Measurements from ENCODE around the gene SDC1.
A peak's percentile ranks its signal among the peaks of the same experiment; 100 is the strongest.
"Not testable (repeated sequence)": the region's sequence is repeated elsewhere in the genome, so short reads cannot be mapped to it uniquely, and the experiment has no call there.

SDC1 gene

GRCh38 chr2:20224716-20225293 is at the start of gene SDC1:
Gene SDC1, minus strand, starts transcription at chr2:20225130. Its CDS starts 263 bp downstream, at chr2:20224867.
- no peak for ATAC-seq (replicated peaks; ENCODE audit: extremely low read depth, poor library complexity, severe bottlenecking)
- Mint-ChIP-seq H3K27me3 (peaks cover 70% of the 10 kb centered on the region), H3K27ac (ENCODE audit: low read depth) (no peak within 1 kb of the TSS)

GRCh38 chr2:20273042-20273441 is 48.1 kb upstream of the SDC1 start:
- no peak overlapping the region for H3K4me3 Mint-ChIP-seq
- ATAC-seq (replicated peaks; ENCODE audit: extremely low read depth, poor library complexity, severe bottlenecking): no peak
- H3K9me3 Mint-ChIP-seq: no peaks in the 10 kb centered on the region
- H3K27me3 Mint-ChIP-seq: no peaks in the 10 kb centered on the region
- no peak for DNase-seq (ENCODE audit: low spot score in 2 of 2)
- H3K36me3 Mint-ChIP-seq (ENCODE audit: insufficient read depth): peaks cover 10% of the 10 kb centered on the region
- H3K27ac Mint-ChIP-seq (ENCODE audit: low read depth): no peak overlapping the region
- H3K4me1 Mint-ChIP-seq: no peaks in the 10 kb centered on the region

More at GRCh38 chr2:20224716-20225293, at the start of gene SDC1:
- Mint-ChIP-seq H3K9me3 (no peaks in the 10 kb centered on the region), H3K4me1 (no peaks in the 10 kb centered on the region), H3K36me3 (ENCODE audit: insufficient read depth) (no peaks in the 10 kb centered on the region), H3K4me3 (peak within 1 kb of the TSS; percentile 25)
- DNase-seq (ENCODE audit: low spot score in 2 of 2): no peak

GRCh38 chr2:20268317-20268716 is 43.4 kb upstream of the SDC1 start:
- DNase-seq (ENCODE audit: low spot score in 2 of 2); ATAC-seq (replicated peaks; ENCODE audit: extremely low read depth, poor library complexity, severe bottlenecking); H3K27ac Mint-ChIP-seq (ENCODE audit: low read depth); H3K9me3 Mint-ChIP-seq; H3K4me3 Mint-ChIP-seq; H3K4me1 Mint-ChIP-seq; H3K27me3 Mint-ChIP-seq: not testable (repeated sequence)
- H3K36me3 Mint-ChIP-seq (ENCODE audit: insufficient read depth): peaks cover 21% of the 10 kb centered on the region

GRCh38 chr2:20267529-20267928 is 42.6 kb upstream of the SDC1 start:
- no peak for ATAC-seq (replicated peaks; ENCODE audit: extremely low read depth, poor library complexity, severe bottlenecking)
- no peak for DNase-seq (ENCODE audit: low spot score in 2 of 2)
- H3K4me3 Mint-ChIP-seq: no peak overlapping the region
- peaks cover 7% of the 10 kb centered on the region for H3K4me1 Mint-ChIP-seq
- peaks cover 22% of the 10 kb centered on the region for H3K36me3 Mint-ChIP-seq (ENCODE audit: insufficient read depth)
- no peak overlapping the region for H3K27ac Mint-ChIP-seq (ENCODE audit: low read depth)
- no peaks in the 10 kb centered on the region for H3K27me3 Mint-ChIP-seq
- no peaks in the 10 kb centered on the region for H3K9me3 Mint-ChIP-seq

GRCh38 chr2:20264629-20265028 is 39.7 kb upstream of the SDC1 start:
- Mint-ChIP-seq H3K9me3 (no peaks in the 10 kb centered on the region), H3K4me3 (no peak overlapping the region), H3K27ac (ENCODE audit: low read depth) (no peak overlapping the region), H3K27me3 (no peaks in the 10 kb centered on the region), H3K4me1 (peaks cover 7% of the 10 kb centered on the region), H3K36me3 (ENCODE audit: insufficient read depth) (peaks cover 29% of the 10 kb centered on the region)
- no peak for DNase-seq (ENCODE audit: low spot score in 2 of 2)
- ATAC-seq (replicated peaks; ENCODE audit: extremely low read depth, poor library complexity, severe bottlenecking): no peak

- peaks cover 61% of the 10 kb centered on the region for H3K36me3 Mint-ChIP-seq (ENCODE audit: insufficient read depth)
- no peak for ATAC-seq (replicated peaks; ENCODE audit: extremely low read depth, poor library complexity, severe bottlenecking)
- H3K4me1 Mint-ChIP-seq: no peaks in the 10 kb centered on the region
- no peaks in the 10 kb centered on the region for H3K27me3 Mint-ChIP-seq
- H3K27ac Mint-ChIP-seq (ENCODE audit: low read depth): no peak overlapping the region
- DNase-seq (ENCODE audit: low spot score in 2 of 2): no peak
- no peaks in the 10 kb centered on the region for H3K9me3 Mint-ChIP-seq
- H3K4me3 Mint-ChIP-seq: no peak overlapping the region
Measured at GRCh38 chr2:20257411-20257810, 32.5 kb upstream of the SDC1 start.

- DNase-seq (ENCODE audit: low spot score in 2 of 2) (no peak), ATAC-seq (replicated peaks; ENCODE audit: extremely low read depth, poor library complexity, severe bottlenecking) (no peak)
- H3K36me3 Mint-ChIP-seq (ENCODE audit: insufficient read depth): peaks cover 73% of the 10 kb centered on the region
- no peak overlapping the region for H3K4me3 Mint-ChIP-seq
- H3K9me3 Mint-ChIP-seq: no peaks in the 10 kb centered on the region
- no peaks in the 10 kb centered on the region for H3K27me3 Mint-ChIP-seq
- H3K4me1 Mint-ChIP-seq: no peaks in the 10 kb centered on the region
- H3K27ac Mint-ChIP-seq (ENCODE audit: low read depth): no peak overlapping the region
Measured at GRCh38 chr2:20254731-20255130, 29.8 kb upstream of the SDC1 start.

- no peaks in the 10 kb centered on the region for H3K27me3 Mint-ChIP-seq
- no peak for DNase-seq (ENCODE audit: low spot score in 2 of 2)
- H3K4me1 Mint-ChIP-seq: no peaks in the 10 kb centered on the region
- ATAC-seq (replicated peaks; ENCODE audit: extremely low read depth, poor library complexity, severe bottlenecking): no peak
- peaks cover 79% of the 10 kb centered on the region for H3K36me3 Mint-ChIP-seq (ENCODE audit: insufficient read depth)
- H3K4me3 Mint-ChIP-seq: no peak overlapping the region
- no peak overlapping the region for H3K27ac Mint-ChIP-seq (ENCODE audit: low read depth)
- H3K9me3 Mint-ChIP-seq: no peaks in the 10 kb centered on the region
Measured at GRCh38 chr2:20250436-20250835, 25.5 kb upstream of the SDC1 start.

GRCh38 chr2:20249170-20249569 is 24.2 kb upstream of the SDC1 start:
- Mint-ChIP-seq H3K36me3 (ENCODE audit: insufficient read depth) (peaks cover 68% of the 10 kb centered on the region), H3K4me3 (no peak overlapping the region), H3K27ac (ENCODE audit: low read depth) (no peak overlapping the region), H3K9me3 (no peaks in the 10 kb centered on the region), H3K27me3 (no peaks in the 10 kb centered on the region), H3K4me1 (no peaks in the 10 kb centered on the region)
- DNase-seq (ENCODE audit: low spot score in 2 of 2) (no peak), ATAC-seq (replicated peaks; ENCODE audit: extremely low read depth, poor library complexity, severe bottlenecking) (no peak)

- Mint-ChIP-seq H3K27ac (ENCODE audit: low read depth) (no peak overlapping the region), H3K4me3 (no peak overlapping the region), H3K36me3 (ENCODE audit: insufficient read depth) (peaks cover 57% of the 10 kb centered on the region), H3K9me3 (no peaks in the 10 kb centered on the region), H3K4me1 (peaks cover 7% of the 10 kb centered on the region), H3K27me3 (no peaks in the 10 kb centered on the region)
- DNase-seq (ENCODE audit: low spot score in 2 of 2) (no peak), ATAC-seq (replicated peaks; ENCODE audit: extremely low read depth, poor library complexity, severe bottlenecking) (no peak)
Measured at GRCh38 chr2:20247084-20247483, 22.2 kb upstream of the SDC1 start.

GRCh38 chr2:20243637-20244036 is 18.7 kb upstream of the SDC1 start:
- not testable (repeated sequence) for H3K27me3 Mint-ChIP-seq; H3K4me3 Mint-ChIP-seq; DNase-seq (ENCODE audit: low spot score in 2 of 2); ATAC-seq (replicated peaks; ENCODE audit: extremely low read depth, poor library complexity, severe bottlenecking); H3K9me3 Mint-ChIP-seq
- Mint-ChIP-seq H3K4me1 (peaks cover 14% of the 10 kb centered on the region), H3K27ac (ENCODE audit: low read depth) (peak overlapping the region; percentile 53), H3K36me3 (ENCODE audit: insufficient read depth) (peaks cover 27% of the 10 kb centered on the region)

- peak overlapping the region; percentile 53 for H3K27ac Mint-ChIP-seq (ENCODE audit: low read depth)
- H3K36me3 Mint-ChIP-seq (ENCODE audit: insufficient read depth): peaks cover 24% of the 10 kb centered on the region
- peaks cover 14% of the 10 kb centered on the region for H3K4me1 Mint-ChIP-seq
- H3K4me3 Mint-ChIP-seq: no peak overlapping the region
- ATAC-seq (replicated peaks; ENCODE audit: extremely low read depth, poor library complexity, severe bottlenecking) (no peak), DNase-seq (ENCODE audit: low spot score in 2 of 2) (no peak)
- H3K27me3 Mint-ChIP-seq: peaks cover 14% of the 10 kb centered on the region
- H3K9me3 Mint-ChIP-seq: no peaks in the 10 kb centered on the region
Measured at GRCh38 chr2:20242727-20243377, 17.9 kb upstream of the SDC1 start.

- Mint-ChIP-seq H3K27me3 (peaks cover 20% of the 10 kb centered on the region), H3K36me3 (ENCODE audit: insufficient read depth) (peaks cover 17% of the 10 kb centered on the region), H3K4me3 (no peak overlapping the region), H3K27ac (ENCODE audit: low read depth) (no peak overlapping the region), H3K9me3 (no peaks in the 10 kb centered on the region), H3K4me1 (peaks cover 14% of the 10 kb centered on the region)
- DNase-seq (ENCODE audit: low spot score in 2 of 2) (no peak), ATAC-seq (replicated peaks; ENCODE audit: extremely low read depth, poor library complexity, severe bottlenecking) (peak; percentile 14)
Measured at GRCh38 chr2:20241973-20242726, 17.2 kb upstream of the SDC1 start.

Measured in central memory CD8-positive, alpha-beta T cell (primary cell).